ENCODE measurements around the gene KRCC1. TPM values are rescaled to one million over a fixed set of nuclear protein-coding genes. Genes with fewer than 3 reads are reported as not detected.

The KRCC1 gene
- total and polyA plus RNA-seq, 9 of the 15 experiments (the other 6 are each of a cell fraction or from before 2014, with no cell fraction given): 1.9 to 6.0 (median 2.2) TPM

- DNase-seq (ENCODE audit: extremely low read depth in 1 of 4, low spot score in 3 of 4): no peak
- Histone ChIP-seq H2AFZ (ENCODE audit: low read depth, low read length) (no peak overlapping the region), H3K9me3 (replicated peaks; ENCODE audit: control insufficient read depth, insufficient read depth, low read depth, low read length) (no peaks in the 10 kb centered on the region), H3K4me1 (replicated peaks in 1 of 2; ENCODE audit: control insufficient read depth in 2 of 2, insufficient read depth in 2 of 2, low read length in 2 of 2) (peaks cover 0 to 3% of the 10 kb centered on the region in 2 experiments; a peak in 2 of 5 replicates), H4K20me1 (replicated peaks; ENCODE audit: control insufficient read depth, insufficient read depth, low read length) (no peaks in the 10 kb centered on the region), H3K27me3 (ENCODE audit: control insufficient read depth in 2 of 2, insufficient read depth in 2 of 2, low read length in 2 of 2) (peaks cover 10 to 27% of the 10 kb centered on the region in 2 experiments; a peak in 4 of 5 replicates), H3K4me2 (ENCODE audit: insufficient read depth, low read length) (no peak overlapping the region), H3K27ac (ENCODE audit: extremely low read depth, low read depth, low read length) (no peak overlapping the region), H3K79me2 (ENCODE audit: control insufficient read depth, insufficient read depth, low read length) (no peaks in the 10 kb centered on the region), H3K4me3 (no peak overlapping the region), H3K9me1 (ENCODE audit: control insufficient read depth, insufficient read depth, low read length) (no peaks in the 10 kb centered on the region), H3K9ac (ENCODE audit: insufficient read depth in 1 of 2, low read depth in 2 of 2, low read length in 2 of 2) (no peak overlapping the region), H3K36me3 (ENCODE audit: control insufficient read depth, insufficient read depth, low read length) (no peaks in the 10 kb centered on the region)
- CTCF ChIA-PET (ENCODE audit: low intra/inter-chr PET ratio): no interaction called here
- FAIRE-seq: no peak
- 5% methylated on average over 2 of the region's 2 CpGs for WGBS (ENCODE audit: insufficient coverage, low coverage, missing lambda C conversion rate)
- intact Hi-C loops (cut with micrococcal nuclease) (no loop called here), in situ Hi-C loops (cut with MboI) (no loop called here)
- TF ChIP-seq NBN (IDR thresholded peaks at IDR 0.05; ENCODE audit: low read depth) (no peak), NFRKB (IDR thresholded peaks at IDR 0.05; ENCODE audit: low read depth) (no peak), STAT5A (IDR thresholded peaks at IDR 0.05; ENCODE audit: borderline replicate concordance, low read length) (no peak), ZBTB7A (IDR thresholded peaks at IDR 0.05; ENCODE audit: borderline replicate concordance, control insufficient read depth, low read depth, low read length) (no peak), TBL1XR1 (IDR thresholded peaks at IDR 0.05; ENCODE audit: low read length in 2 of 2) (no peak), ZNF740 (CRISPR knock-in tag; IDR thresholded peaks at IDR 0.05) (no peak), ZNF740 (tag; IDR thresholded peaks at IDR 0.05) (no peak), SRF (CRISPR knock-in tag; IDR thresholded peaks at IDR 0.05) (no peak), DEAF1 (CRISPR knock-in tag; IDR thresholded peaks at IDR 0.05) (no peak), FOXK1 (CRISPR knock-in tag; IDR thresholded peaks at IDR 0.05; ENCODE audit: borderline replicate concordance) (no peak), ZBTB49 (CRISPR knock-in tag; IDR thresholded peaks at IDR 0.05; ENCODE audit: borderline replicate concordance) (no peak)
- POLR2A ChIA-PET: no interaction called here
- no peak for ATAC-seq
- BruUV-seq (replicated peaks): no TSS peak
Observed at GRCh38 chr2:88080545-88080944, 25.0 kb upstream of the KRCC1 start.
